ENCODE measurements around the gene BEX4.

DNA sequence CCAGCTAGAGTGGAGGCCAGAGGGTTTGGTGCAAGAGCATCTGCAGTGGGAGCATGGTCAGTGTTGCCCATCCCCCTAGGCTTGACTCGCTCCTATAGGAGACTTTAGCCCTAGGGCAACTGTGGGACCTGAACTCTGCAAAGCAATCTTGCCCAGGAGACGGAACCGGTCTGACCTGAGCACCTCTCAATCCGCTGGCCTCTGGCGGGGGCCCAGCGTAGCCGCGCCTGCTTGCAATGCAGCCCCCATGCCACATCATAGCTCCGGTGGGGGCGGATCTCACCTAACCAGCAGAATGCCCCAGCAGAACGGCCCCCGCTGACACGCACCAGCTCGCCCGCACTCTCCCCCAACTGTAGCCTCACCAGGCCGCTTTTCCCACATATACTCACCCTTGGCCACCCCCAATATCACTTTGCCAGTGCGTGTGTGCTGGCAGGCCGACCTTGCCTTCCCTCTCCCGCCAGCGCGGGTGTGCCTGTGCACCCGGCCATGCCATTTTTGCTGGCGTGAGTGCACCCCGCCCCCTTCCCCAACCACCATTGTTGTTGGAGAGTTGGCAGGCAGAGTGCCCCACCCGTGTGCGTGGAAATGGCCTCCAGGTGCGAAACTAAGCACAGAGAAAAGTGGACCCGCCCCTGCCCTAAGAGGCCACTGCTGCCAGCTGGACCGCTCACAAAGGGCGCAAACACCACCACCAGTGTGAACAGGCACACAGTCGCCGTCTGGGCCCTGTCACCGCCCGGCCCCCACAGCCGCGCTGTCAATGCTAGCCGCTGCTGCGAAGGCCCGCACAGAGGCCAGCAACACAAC lies 5.8 kb downstream of the BEX4 start:
- TF ChIP-seq, protein P1, sequence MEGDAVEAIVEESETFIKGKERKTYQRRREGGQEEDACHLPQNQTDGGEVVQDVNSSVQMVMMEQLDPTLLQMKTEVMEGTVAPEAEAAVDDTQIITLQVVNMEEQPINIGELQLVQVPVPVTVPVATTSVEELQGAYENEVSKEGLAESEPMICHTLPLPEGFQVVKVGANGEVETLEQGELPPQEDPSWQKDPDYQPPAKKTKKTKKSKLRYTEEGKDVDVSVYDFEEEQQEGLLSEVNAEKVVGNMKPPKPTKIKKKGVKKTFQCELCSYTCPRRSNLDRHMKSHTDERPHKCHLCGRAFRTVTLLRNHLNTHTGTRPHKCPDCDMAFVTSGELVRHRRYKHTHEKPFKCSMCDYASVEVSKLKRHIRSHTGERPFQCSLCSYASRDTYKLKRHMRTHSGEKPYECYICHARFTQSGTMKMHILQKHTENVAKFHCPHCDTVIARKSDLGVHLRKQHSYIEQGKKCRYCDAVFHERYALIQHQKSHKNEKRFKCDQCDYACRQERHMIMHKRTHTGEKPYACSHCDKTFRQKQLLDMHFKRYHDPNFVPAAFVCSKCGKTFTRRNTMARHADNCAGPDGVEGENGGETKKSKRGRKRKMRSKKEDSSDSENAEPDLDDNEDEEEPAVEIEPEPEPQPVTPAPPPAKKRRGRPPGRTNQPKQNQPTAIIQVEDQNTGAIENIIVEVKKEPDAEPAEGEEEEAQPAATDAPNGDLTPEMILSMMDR (IDR thresholded peaks at IDR 0.05; ENCODE audit: low read depth, low read length, poor library complexity, severe bottlenecking), result no peak
- TF ChIP-seq EZH2phosphoT487 (IDR thresholded peaks at IDR 0.05; ENCODE audit: borderline replicate concordance, low read length), result no peak
